ENCODE data around the gene SPPL2A.

SPPL2A gene

GRCh38 chr15:50685976-50686468, 79.5 kb downstream of the SPPL2A start:
- DNase-seq = peak; percentile 64

GRCh38 chr15:50685191-50685975, 80.1 kb downstream of the SPPL2A start:
- DNase-seq = no peak

DNA sequence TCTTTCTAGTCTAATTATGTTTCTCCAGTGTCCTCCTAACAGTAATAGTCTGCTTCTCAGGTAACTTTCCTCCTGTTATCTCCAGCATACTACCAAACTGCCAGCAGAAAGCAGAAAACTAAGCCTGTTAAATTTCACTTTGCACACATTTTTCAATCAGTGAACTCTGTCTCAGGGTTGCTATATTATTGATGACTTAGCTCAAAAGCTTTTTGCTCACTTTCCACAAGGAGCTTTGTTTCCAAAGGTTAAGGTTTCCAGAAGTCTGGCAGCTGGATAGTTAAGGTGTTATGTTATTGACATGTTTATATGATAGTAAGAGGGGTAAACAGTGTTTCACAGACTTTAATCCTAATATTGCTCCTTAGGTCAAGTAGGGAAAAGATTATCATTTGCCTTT, 84.0 kb downstream of the SPPL2A start:
- no peak for DNase-seq

GRCh38 chr15:50676799-50677483, 88.6 kb downstream of the SPPL2A start:
- no peak for DNase-seq

- DNase-seq = no peak
Observed at GRCh38 chr15:50675535-50676144, 89.9 kb downstream of the SPPL2A start.

DNA sequence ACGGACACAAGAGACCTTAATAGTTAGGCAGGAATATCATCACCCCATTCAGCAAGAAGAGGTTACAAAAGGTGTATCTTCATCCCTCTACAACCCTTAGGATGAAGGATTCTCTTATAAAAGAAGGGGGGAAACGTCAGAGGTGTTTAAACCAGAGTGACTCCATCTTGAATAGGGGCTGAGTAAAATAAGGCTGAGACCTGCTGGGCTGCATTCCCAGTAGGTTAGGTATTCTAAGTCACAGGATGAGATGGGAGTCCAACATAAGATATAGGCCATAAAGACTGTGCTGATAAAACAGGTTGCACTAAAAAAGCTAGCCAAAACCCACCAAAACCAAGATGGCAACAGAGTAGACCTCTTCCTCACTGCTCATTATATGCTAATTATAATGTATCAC, 95.4 kb downstream of the SPPL2A start:
- DNase-seq = no peak

DNA sequence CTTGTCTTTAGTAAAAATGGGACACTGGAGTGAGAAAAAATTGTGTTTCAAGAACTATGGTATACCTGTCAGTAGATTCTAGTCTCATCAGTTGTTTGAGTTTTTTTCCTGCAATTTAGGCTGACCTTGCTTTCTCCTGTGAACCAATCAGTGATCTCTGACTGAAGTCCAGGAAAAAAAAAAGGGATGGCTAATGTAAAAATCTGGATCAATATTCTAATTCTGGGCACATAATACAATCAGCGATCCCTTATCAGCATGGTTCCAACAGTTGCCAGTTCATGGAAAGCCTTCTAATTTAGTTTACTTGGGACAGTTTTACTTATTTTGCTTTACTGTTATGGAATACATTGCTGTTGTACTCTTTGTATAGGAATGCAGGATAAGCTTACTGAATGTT, 95.9 kb downstream of the SPPL2A start:
- no peak for DNase-seq

DNA sequence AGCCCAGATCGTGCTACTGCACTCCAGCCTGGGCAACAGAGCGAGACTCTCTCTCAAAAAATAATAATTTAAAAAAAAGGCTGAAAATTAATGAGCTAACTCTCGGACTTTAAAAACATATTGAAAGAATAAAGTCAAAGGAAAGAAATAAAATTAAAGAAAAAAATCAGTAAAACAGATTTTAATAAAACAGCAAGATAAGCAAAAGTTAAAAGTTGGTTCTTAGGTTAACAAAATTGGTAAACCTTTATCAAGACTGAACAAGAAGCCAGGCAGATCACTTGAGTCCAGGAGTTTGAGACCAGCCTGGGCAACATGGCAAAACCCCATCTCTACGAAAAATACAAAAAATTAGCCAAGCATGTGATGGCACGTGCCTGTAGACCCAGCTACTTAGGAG, 99.6 kb downstream of the SPPL2A start:
- no peak for DNase-seq

GRCh38 chr15:50655555-50655954, 110.0 kb downstream of the SPPL2A start:
- DNase-seq = no peak

- no peak for DNase-seq
Observed at GRCh38 chr15:50653156-50653743, 112.3 kb downstream of the SPPL2A start.

DNA sequence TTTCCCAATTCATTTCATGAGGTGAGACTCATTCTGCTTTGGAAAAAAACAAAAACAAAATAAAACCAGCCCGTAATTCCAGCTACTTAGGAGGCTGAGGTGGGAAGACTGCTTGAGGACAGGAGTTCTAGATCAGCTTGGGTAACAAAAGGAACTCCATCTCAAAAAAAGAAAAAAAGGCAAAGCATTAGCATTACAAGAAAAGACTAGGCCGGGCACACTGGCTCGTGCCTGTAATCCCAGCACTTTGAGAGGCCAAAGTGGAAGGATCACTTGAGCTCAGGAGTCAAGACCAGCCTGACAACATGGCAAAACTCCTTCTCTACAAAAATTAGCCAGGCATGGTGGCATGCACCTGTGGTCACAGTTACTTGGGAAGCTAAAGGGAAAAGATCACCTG, 112.8 kb downstream of the SPPL2A start:
- DNase-seq = no peak

All from activated gamma-delta T cell (primary cell).